ENCODE measurements around the gene SLC43A1. TPM values are rescaled to one million over a fixed set of nuclear protein-coding genes. Genes with fewer than 3 reads are reported as not detected.

Gene SLC43A1
- total RNA-seq, 2 donors from 2014 or later: 18.2 to 20.9 TPM

GRCh38 chr11:57530215-57530595 is 14.7 kb upstream of the SLC43A1 start:
- 1% methylated on average over 15 of the region's 17 CpGs for WGBS
- TF ChIP-seq POLR2A (IDR thresholded peaks at IDR 0.05) (no peak), POLR2AphosphoS5 (IDR thresholded peaks at IDR 0.05) (no peak), CTCF (IDR thresholded peaks at IDR 0.05) (no peak)
- intact Hi-C loops (cut with DNase I): no loop called here
- DNase-seq (ENCODE audit: low spot score): no peak
- Histone ChIP-seq H3K36me3 (no peaks in the 10 kb centered on the region), H3K9me3 (no peaks in the 10 kb centered on the region), H3K27ac (peak overlapping the region; percentile 0 to 46), H3K4me1 (replicated peaks) (peaks cover 5% of the 10 kb centered on the region), H3K4me3 (peak overlapping the region; percentile 48 to 53), H3K27me3 (replicated peaks; ENCODE audit: insufficient read depth) (no peaks in the 10 kb centered on the region)

GRCh38 chr11:57529012-57529411 is 13.5 kb upstream of the SLC43A1 start:
- no peaks in the 10 kb centered on the region for H3K27me3 ChIP-seq (replicated peaks; ENCODE audit: insufficient read depth)
- H3K36me3 ChIP-seq: no peaks in the 10 kb centered on the region
- intact Hi-C loops (cut with DNase I): loop anchor here (2.0 to 10.0 kb wide), 3 partner anchors 37 to 184 kb away; no protein-coding TSS in a partner anchor
- H3K4me3 ChIP-seq: no peak overlapping the region
- no peak overlapping the region for H3K27ac ChIP-seq
- H3K4me1 ChIP-seq (replicated peaks): peaks cover 5% of the 10 kb centered on the region
- TF ChIP-seq POLR2AphosphoS5 (IDR thresholded peaks at IDR 0.05) (no peak), CTCF (IDR thresholded peaks at IDR 0.05) (no peak), POLR2A (IDR thresholded peaks at IDR 0.05) (no peak)
- no peak for DNase-seq (ENCODE audit: low spot score)
- H3K9me3 ChIP-seq: no peaks in the 10 kb centered on the region

GRCh38 chr11:57527056-57527631 is 11.6 kb upstream of the SLC43A1 start:
- WGBS: 16% methylated on average over 7 of the region's 7 CpGs
- TF ChIP-seq POLR2A (IDR thresholded peaks at IDR 0.05) (no peak), POLR2AphosphoS5 (IDR thresholded peaks at IDR 0.05) (peak; percentile 42), CTCF (IDR thresholded peaks at IDR 0.05) (peak; percentile 76 to 93 (median 92))
- Histone ChIP-seq H3K4me1 (replicated peaks) (peaks cover 5% of the 10 kb centered on the region), H3K9me3 (no peaks in the 10 kb centered on the region), H3K27me3 (replicated peaks; ENCODE audit: insufficient read depth) (no peaks in the 10 kb centered on the region), H3K4me3 (no peak overlapping the region), H3K27ac (no peak overlapping the region), H3K36me3 (no peaks in the 10 kb centered on the region)
- intact Hi-C loops (cut with DNase I): loop anchor here (5.0 to 10.0 kb wide), 2 partner anchors 35 to 182 kb away; no protein-coding TSS in a partner anchor
- DNase-seq (ENCODE audit: low spot score): peak; percentile 68

GRCh38 chr11:57523419-57523818 is 7.9 kb upstream of the SLC43A1 start:
- intact Hi-C loops (cut with DNase I): loop anchor here (10.0 kb wide), 1 partner anchor 179 kb away; no protein-coding TSS in a partner anchor

More at GRCh38 chr11:57523419-57523818, 7.9 kb upstream of the SLC43A1 start:
- Histone ChIP-seq H3K4me3 (no peak overlapping the region), H3K27ac (no peak overlapping the region), H3K36me3 (no peaks in the 10 kb centered on the region), H3K9me3 (no peaks in the 10 kb centered on the region), H3K27me3 (replicated peaks; ENCODE audit: insufficient read depth) (no peaks in the 10 kb centered on the region), H3K4me1 (replicated peaks) (no peaks in the 10 kb centered on the region)
- TF ChIP-seq POLR2A (IDR thresholded peaks at IDR 0.05): no peak
- TF ChIP-seq POLR2AphosphoS5 (IDR thresholded peaks at IDR 0.05): no peak
- TF ChIP-seq CTCF (IDR thresholded peaks at IDR 0.05): no peak
- no peak for DNase-seq (ENCODE audit: low spot score)
- WGBS: 96% methylated on average over 4 of the region's 4 CpGs

Data from prostate gland (tissue), 2 donors.